Central memory CD4-positive, alpha-beta T cell (primary cell): ENCODE results near the gene ATP2B3.

Experiments
- DNase-seq: peaks from one replicate; pipeline ENCODE4 v3.0.0; 2022

Gene ATP2B3

DNA sequence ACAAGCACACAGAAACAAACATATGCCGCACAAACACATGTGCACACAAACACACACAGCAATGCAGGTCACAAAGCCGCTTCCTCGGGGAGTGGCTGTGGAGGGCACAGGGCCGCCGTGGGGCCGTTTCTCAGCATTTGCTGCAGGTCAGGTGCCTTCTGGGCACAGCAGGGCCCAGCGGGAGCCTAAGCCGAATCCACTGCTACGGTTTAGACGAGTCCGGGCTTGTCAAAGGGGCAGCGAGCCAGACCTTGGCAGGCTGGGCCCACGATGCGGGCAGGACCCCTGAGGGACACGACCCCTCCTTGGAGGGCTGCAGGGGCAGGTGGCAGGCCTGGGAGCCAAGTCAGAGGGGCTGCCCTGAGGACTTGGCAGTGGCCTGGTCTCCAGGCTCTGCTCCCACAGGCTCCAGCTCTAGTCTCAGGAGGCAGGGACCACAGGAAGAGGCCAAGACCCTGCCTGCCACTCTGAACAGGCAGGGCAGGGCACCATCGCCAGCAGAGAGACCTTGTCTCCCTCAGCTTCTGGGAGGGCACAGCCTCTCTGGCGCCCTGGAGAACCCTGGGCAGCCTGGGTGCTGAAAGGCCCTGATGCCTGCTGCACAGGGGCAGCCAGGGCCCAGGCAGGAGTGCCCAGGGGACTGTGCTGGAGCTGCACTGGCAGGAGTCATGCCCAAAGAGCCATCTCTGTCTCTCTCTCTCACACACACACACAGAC lies 5.5 kb upstream of the ATP2B3 start:
- no peak for DNase-seq

GRCh38 chrX:153512501-153512893 lies 4.9 kb upstream of the ATP2B3 start:
- no peak for DNase-seq

GRCh38 chrX:153513265-153513664 lies 4.2 kb upstream of the ATP2B3 start:
- no peak for DNase-seq

DNA sequence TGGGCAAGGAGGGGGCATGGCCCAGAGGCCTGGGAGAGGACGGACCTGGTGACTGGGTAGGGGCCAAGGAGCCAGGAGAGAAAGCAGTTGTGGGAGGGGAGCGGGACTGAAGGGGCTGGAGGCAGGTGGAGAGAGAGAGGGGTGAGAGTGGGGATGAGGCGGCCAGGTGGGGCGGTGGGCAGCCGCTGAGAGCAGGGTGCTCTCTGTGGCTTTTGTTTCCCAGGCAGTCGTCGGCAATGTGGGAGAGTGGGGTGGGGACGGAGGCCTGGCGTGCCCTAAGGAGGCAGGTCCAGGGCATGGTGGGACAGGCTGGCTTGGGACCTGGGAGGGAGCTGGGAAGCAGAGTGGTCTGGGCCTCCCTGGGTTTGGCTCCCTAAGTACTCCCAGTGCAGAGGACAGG lies 3.2 kb upstream of the ATP2B3 start:
- DNase-seq: no peak

DNA sequence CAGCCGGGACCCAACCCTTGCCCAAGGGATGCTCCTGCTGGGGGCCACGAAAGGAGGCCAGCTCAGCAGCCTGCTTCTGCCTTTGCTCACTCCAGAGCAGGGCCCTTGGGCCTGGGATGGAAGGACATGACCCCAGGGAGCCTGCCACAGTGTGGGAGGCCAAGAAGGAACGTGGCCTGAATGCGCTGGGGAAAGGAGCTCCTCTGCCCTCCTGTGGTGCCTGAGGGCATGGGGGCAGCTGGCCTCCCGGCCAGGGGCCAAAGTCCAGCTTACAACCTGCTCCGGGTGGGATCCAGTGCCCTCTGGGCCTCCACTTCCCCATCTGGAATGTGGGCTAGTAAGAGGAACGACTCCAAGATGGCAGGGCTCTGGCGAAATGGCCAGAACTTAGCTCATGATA lies 2.0 kb upstream of the ATP2B3 start:
- DNase-seq: no peak

- no peak for DNase-seq
Measured at GRCh38 chrX:153516073-153516472, 1.4 kb upstream of the ATP2B3 start.

- no peak for DNase-seq
Measured at GRCh38 chrX:153517946-153518834, 748 bp downstream of the ATP2B3 start.

- no peak for DNase-seq
Measured at GRCh38 chrX:153519569-153520286, 2.3 kb downstream of the ATP2B3 start.

DNA sequence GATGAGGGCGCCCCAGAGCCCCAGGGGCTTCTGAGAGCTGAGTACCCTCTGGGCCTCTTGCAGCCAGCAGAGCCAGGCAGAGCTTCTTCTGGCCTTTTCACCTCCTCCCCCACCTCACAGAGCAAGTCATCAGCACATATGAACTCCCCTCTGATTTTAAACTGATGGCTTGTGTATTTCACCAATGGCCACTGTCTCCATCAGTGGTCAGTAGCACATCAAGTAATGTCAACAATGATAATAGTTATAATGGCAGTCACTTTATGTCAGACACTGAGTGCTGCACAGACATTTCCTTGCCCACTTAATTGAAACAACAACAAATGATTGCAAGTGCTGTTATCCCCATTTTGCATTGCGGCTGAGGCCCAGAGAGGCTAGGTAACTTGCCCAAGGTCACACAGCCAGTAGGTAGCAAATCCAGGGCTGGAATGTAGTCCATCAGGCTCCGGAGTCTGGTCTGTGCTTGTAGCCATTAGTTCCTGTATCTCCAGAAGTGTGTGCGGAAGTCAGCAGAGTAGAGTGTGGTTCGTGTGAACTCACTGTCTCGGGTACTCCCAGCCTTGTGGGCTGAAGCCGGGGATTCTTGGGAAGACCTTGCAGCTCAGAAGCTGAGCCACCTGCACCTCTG lies 3.0 kb downstream of the ATP2B3 start:
- DNase-seq: no peak

DNA sequence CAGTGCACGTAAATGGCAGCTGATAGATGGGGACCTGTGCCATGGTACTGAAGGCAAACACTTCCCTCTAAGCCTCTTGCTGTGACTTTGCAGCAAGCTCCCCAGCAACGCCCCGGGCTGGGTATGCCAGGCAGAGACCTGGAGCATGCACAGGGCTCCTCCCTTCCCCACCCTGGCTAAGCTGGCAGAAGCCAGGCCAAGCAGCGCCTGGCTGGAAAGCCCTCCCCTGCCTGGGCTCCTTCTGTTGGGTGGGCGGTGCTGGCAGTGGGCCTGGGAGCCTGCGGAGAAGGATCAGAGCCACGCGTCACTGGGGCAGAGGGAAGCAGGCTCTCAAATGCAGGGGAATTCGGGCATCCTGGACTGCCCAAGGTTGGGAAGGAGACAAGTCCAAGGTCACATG lies 3.6 kb downstream of the ATP2B3 start:
- no peak for DNase-seq

DNA sequence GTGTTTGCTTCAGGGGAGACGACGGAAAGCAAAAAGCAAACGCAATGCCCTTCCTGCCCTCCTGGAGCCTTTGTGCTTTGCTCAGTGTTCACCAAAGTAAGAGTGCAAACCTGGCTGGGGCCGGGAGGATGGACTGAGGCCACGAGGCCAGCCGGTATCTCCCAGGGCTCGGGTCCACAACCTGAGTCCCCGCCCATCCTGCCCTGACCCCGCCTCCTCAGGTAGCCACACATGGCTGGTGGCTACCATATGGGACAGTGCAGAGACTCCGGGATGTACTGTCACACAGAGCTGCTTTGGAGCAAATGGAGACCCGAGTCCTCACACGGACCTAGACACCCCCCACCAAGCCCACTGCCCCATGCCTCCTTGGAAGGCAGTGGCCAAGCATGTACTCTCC lies 4.8 kb downstream of the ATP2B3 start:
- no peak for DNase-seq

- DNase-seq: no peak
Measured at GRCh38 chrX:153523269-153523668, 5.8 kb downstream of the ATP2B3 start.

- no peak for DNase-seq
Measured at GRCh38 chrX:153524234-153524633, 6.8 kb downstream of the ATP2B3 start.

GRCh38 chrX:153525451-153525850 lies 8.0 kb downstream of the ATP2B3 start:
- no peak for DNase-seq

DNA sequence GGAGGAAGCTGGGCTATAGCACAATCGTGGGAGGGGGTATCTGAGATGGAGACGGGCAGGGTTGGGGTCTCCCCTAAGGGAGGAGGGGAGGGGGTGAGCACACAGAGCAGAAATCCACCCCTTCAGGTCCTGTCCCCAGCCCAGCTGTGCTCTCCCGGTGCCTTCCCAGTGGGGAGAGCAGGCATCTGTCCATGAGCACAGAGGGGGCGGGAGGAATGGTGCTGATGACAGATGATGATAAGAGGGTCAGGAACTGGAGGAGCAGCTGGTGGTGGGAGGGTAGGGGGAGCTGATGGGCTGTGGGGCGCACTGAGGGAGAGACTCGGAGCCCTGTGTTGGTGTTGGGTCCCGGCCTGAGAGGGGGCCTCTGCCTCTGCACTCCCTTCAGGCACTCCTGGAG lies 8.6 kb downstream of the ATP2B3 start:
- no peak for DNase-seq

DNA sequence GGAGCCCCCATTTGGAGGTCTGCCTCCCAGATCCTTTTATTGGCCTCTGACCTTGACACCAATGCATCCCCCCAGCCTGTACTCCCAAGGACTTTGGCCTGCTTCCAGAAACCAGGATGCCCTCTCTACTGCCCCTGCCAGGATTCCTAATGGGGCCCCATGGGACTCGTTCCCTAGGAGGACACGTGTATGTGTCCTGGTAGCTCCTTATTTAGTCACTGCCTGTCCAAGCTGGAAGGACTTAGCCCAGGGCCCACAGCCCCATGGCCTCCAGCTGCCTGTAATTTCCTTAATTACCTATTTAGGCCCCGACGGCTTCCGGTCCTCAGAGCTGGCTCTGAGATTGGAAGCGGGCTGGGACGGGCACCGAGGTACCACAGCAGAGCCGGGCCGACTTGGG lies 9.4 kb downstream of the ATP2B3 start:
- no peak for DNase-seq

GRCh38 chrX:153527208-153527607 lies 9.8 kb downstream of the ATP2B3 start:
- no peak for DNase-seq

- no peak for DNase-seq
Measured at GRCh38 chrX:153530411-153531129, 13.1 kb downstream of the ATP2B3 start.

- DNase-seq: no peak
Measured at GRCh38 chrX:153533091-153533490, 15.6 kb downstream of the ATP2B3 start.

DNA sequence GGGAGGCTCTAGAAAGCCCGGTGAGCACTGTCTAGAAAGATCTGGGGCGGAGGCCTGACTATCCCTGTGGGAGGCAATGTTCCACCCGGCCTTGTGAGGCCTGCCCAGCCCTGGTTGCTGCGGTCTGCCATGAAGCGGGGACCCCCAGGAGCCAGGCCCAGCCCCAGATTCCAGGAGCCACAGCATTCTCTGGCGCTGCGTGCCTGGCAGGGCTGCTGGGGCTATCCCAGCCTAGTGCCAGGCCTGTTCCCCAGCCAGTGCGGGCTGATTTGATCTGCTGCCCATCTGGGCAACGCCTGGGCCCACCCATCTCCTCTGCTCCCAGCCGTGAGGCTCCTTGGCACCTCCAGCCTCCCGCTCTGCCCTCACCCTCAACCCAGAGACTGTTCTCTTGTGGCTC lies 19.6 kb downstream of the ATP2B3 start:
- DNase-seq: no peak

DNA sequence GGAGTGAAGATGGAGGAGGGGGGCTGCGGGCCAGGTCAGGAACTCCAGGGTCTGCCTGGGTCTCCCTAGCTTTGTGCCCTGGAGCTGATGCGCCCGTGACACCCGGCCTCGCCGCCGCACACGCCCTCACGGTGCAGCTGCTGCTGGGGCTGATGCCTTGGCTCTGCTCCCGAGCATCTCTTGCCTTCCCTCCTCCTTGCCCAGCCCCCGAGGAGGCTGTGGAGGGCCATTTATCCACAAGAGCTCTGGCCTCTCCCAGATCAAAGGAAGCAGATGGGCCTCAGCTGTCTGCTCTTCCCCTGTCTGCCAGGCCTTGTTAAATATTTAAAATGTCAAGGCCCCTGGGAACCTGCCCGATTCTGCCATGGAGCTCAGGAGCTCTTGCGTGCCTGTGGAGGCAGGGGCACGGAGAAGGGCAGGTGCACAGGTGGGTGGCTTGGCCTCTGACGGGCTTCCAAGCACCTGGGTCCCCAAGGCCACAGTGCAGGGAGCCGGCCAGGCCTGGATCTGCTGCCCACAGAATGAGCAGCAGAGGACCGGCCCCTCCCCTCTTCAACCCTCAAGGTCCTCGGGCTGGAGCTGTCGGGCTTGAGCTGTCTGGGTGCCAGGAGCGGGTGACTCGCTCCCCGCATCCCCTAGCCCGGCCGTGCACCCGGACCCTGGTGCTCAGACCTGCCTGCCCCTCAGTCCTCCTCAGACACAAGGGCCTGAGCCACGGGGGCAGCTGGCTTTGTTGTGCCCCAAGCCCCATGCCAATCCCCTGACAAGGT lies 20.3 kb downstream of the ATP2B3 start:
- no peak for DNase-seq

GRCh38 chrX:153538424-153538823 lies 21.0 kb downstream of the ATP2B3 start:
- DNase-seq: no peak
